NT2/D1 (cell line): ENCODE data around the gene RETSAT.
"Not testable (repeated sequence)": the region's sequence is repeated elsewhere in the genome, so short reads cannot be mapped to it uniquely, and the experiment has no call there.

ENCODE experiments used
- DNase-seq: peaks from one replicate; pipeline ENCODE4 v3.0.0-alpha.2; 2011; ENCODE audit warnings: low read depth, low spot score
- H3K27me3 ChIP-seq: 2 replicates; pipeline ENCODE4 v1.6.0; 2011; ENCODE audit warnings: mild to moderate bottlenecking; ENCODE audit not compliant: insufficient read length, insufficient read depth
- H3K36me3 ChIP-seq: 2 replicates; pipeline ENCODE4 v1.6.1; 2011; ENCODE audit warnings: mild to moderate bottlenecking, low read length, mixed read lengths; ENCODE audit not compliant: insufficient read depth, insufficient read length
- H3K4me1 ChIP-seq: 2 replicates; pipeline ENCODE4 v1.5.1; 2011; ENCODE audit not compliant: insufficient read depth, insufficient read length
- H3K4me3 ChIP-seq: 2 replicates; pipeline ENCODE4 v1.5.1; 2011; ENCODE audit warnings: low read depth; ENCODE audit not compliant: insufficient read length
- H3K9ac ChIP-seq: 2 replicates; pipeline ENCODE4 v1.6.0; 2011; ENCODE audit warnings: low read depth; ENCODE audit not compliant: insufficient read length
- H3K9me3 ChIP-seq: 2 replicates; pipeline ENCODE4 v1.5.1; 2011; ENCODE audit warnings: mild to moderate bottlenecking, low read length; ENCODE audit not compliant: insufficient read depth
- SUZ12 ChIP-seq: IDR thresholded peaks from 2 replicates; pipeline ENCODE4 v1.6.1; 2011; ENCODE audit not compliant: insufficient read length, insufficient read depth; ENCODE audit errors: extremely low read depth
- YY1 ChIP-seq: IDR thresholded peaks from 2 replicates; pipeline ENCODE4 v1.6.1; 2011; ENCODE audit not compliant: insufficient read length, insufficient read depth
- ZNF274 ChIP-seq: IDR thresholded peaks from 2 replicates; pipeline ENCODE4 v1.6.1; 2011; ENCODE audit warnings: mild to moderate bottlenecking, low read depth, low read length

The RETSAT gene

GRCh38 chr2:85329181-85329651, 25.1 kb downstream of the RETSAT start:
- H3K27me3 ChIP-seq: no peaks in the 10 kb centered on the region
- TF ChIP-seq ZNF274: no peak
- no peak for TF ChIP-seq YY1
- no peak for TF ChIP-seq SUZ12
- no peak overlapping the region for H3K4me3 ChIP-seq
- H3K36me3 ChIP-seq: peaks cover 25% of the 10 kb centered on the region
- no peaks in the 10 kb centered on the region; the same call in 1 of the 2 replicates for H3K9me3 ChIP-seq
- DNase-seq: no peak
- H3K4me1 ChIP-seq: no peaks in the 10 kb centered on the region
- H3K9ac ChIP-seq: no peak overlapping the region

DNA sequence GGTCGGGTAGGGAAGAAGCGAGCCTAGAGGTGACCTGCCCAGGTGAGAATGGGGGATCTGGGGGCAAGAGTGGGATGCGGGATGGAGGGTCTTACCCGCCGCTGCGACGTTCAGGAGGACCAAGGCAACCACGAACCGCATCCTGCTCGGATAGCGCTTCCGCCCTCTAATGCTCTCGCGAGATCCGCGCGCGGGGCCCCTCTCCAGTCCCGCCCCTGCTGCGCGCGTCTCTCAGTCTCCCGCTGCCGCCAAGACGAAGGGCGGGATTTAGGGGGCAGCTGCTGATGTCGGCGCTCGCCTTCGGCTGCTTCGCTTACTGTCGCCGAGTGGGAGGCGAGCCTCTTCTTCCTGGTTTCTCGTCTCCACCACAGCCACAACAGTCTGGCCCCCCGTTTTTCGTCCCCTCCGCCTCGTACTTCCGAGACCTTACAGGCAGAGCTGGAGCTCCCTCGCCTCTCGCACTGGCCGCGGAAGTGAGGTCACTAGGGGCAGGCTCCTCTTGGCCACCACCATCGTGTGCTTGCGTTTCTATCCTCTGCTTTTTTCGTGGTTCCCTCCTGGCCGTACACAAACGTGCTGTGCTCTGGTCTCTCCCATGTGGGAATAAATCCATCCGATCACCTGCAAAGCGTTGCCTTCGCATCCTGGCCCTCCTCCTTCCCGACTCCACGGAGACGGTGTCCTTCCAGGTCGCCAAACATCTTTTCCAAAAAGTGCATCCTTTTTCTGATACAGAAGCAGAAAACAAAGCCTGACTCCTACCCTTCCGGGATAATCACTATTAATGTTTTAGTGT, 26.3 kb downstream of the RETSAT start, which contains the start of gene TGOLN2:
Gene TGOLN2, minus strand, starts transcription at position 168 of the 796 bp plus-strand sequence. Its CDS starts 27 bp downstream, at position 141.
- TF ChIP-seq YY1: no peak
- TF ChIP-seq ZNF274: no peak
- TF ChIP-seq SUZ12: no peak
- Histone ChIP-seq H3K27me3 (no peaks in the 10 kb centered on the region), H3K4me3 (peak within 1 kb of the TSS; percentile 77), H3K9me3 (no peaks in the 10 kb centered on the region), H3K4me1 (no peaks in the 10 kb centered on the region), H3K9ac (peak within 1 kb of the TSS; percentile 92), H3K36me3 (peaks cover 34% of the 10 kb centered on the region)
- DNase-seq: peak; percentile 87

GRCh38 chr2:85327160-85327821, 27.0 kb downstream of the RETSAT start:
- Histone ChIP-seq H3K4me3 (peak overlapping the region; percentile 77), H3K27me3 (no peaks in the 10 kb centered on the region), H3K9me3 (no peaks in the 10 kb centered on the region), H3K9ac (peak overlapping the region; percentile 92), H3K4me1 (no peaks in the 10 kb centered on the region), H3K36me3 (peaks cover 41% of the 10 kb centered on the region)
- DNase-seq: no peak
- TF ChIP-seq ZNF274: no peak
- no peak for TF ChIP-seq YY1
- TF ChIP-seq SUZ12: no peak

DNA sequence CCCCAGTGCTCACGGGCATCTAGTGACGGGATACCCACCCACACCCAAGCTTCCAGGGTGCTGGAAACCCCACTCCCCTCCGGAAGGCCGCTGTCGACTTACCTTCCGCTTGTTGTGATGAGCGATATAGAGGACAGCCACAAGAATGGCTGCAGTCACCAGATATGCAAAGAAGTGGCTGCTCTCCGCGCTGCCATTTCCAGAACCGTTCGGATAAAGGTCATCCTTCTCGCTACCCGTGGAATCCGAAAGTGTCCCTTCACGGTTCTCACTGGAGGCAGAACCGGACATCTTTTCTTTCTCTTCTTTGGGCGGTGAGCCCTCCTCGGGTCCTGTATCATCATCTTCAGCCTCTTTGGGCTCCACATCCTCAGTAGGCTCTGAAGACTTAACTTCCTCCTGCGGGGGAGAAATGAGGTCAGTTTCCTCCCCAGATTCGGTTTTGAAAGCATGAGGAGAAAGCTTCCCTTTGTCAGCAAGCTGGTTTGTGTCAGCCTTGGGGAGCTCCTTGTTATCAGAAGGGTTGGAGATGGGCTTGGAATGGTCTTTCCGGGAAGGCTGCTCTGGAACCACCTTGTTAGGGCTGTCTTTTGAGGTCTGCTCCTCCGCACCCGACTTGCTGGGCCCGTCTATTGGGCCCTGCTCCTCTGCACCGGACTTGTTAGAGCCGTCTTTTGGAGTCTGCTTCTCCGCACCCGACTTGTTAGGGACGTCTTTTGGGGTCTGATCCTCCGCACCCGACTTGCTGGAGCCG, 27.7 kb downstream of the RETSAT start:
- TF ChIP-seq SUZ12: no peak
- TF ChIP-seq YY1: no peak
- TF ChIP-seq ZNF274: no peak
- no peaks in the 10 kb centered on the region for H3K9me3 ChIP-seq
- H3K4me3 ChIP-seq: peak overlapping the region; percentile 77
- H3K27me3 ChIP-seq: no peaks in the 10 kb centered on the region
- no peaks in the 10 kb centered on the region for H3K4me1 ChIP-seq
- DNase-seq: no peak
- H3K9ac ChIP-seq: peak overlapping the region; percentile 92
- peaks cover 47% of the 10 kb centered on the region for H3K36me3 ChIP-seq

GRCh38 chr2:85325466-85325811, 28.9 kb downstream of the RETSAT start:
- Histone ChIP-seq H3K4me1 (no peaks in the 10 kb centered on the region), H3K9ac (no peak overlapping the region), H3K4me3 (no peak overlapping the region), H3K9me3 (no peaks in the 10 kb centered on the region), H3K27me3 (no peaks in the 10 kb centered on the region), H3K36me3 (peaks cover 59% of the 10 kb centered on the region)
- TF ChIP-seq YY1 (no peak), ZNF274 (no peak), SUZ12 (no peak)
- no peak for DNase-seq

DNA sequence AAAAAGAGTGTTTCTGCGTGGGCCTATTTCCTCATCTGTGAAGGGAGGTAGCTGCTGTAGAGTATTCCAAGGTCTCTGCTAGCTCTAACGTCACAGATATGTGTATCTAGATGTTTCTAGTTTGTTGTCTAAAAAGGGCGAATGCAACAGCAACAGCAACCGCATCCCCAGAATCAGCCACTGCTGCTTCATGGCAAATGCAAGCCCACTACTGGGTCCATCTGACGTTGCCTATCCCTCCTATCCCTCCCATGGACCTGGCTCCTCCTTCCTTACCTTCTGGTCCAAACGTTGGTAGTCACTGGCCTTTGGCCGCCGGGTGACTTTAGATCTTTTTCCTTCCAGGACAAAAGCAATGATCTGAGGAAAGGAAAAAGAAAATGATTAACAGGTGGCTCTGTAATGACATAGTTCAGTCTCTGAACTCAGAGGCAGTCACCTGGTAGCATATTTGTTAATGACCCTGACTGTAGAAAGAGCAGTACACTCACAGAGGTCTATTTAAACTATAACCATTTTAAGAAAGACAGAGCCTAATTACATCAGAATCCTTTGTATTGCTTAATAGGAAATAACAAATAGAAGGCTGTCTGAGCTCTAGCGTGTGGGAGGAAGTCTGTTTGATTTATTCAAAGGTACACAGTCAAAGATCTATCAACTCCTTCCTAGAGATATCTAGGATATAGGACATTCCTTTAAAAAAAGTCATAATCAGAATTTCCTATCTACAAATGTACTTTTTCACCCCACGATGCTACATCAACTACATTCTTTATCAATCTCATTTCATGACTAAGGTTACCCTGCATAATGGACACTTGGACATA, 29.5 kb downstream of the RETSAT start:
- H3K9ac ChIP-seq: no peak overlapping the region
- no peak for DNase-seq
- H3K4me1 ChIP-seq: no peaks in the 10 kb centered on the region
- H3K9me3 ChIP-seq: no peaks in the 10 kb centered on the region
- no peaks in the 10 kb centered on the region for H3K27me3 ChIP-seq
- H3K36me3 ChIP-seq: peaks cover 65% of the 10 kb centered on the region
- TF ChIP-seq ZNF274 (no peak), SUZ12 (no peak), YY1 (no peak)
- H3K4me3 ChIP-seq: no peak overlapping the region

DNA sequence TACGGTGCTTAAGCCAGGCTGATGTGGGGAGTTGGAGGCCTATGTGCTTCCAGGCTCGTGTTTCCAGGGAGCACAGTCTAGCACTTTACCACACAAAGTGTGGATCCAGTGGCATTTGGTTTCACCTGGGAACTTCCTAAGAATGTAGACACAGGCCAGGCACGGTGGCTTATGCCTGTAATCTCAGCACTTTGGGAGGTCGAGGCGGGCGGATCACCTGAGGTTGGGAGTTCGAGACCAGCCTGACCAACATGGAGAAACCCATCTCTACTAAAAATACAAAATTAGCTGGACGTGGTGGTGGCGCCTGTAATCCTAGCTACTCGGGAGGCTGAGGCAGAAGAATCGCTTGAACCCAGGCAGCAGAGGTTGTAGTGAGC, 30.4 kb downstream of the RETSAT start:
- H3K27me3 ChIP-seq, H3K9ac ChIP-seq, H3K9me3 ChIP-seq, H3K4me3 ChIP-seq, DNase-seq, H3K4me1 ChIP-seq: not testable (repeated sequence)
- peaks cover 71% of the 10 kb centered on the region for H3K36me3 ChIP-seq
